GM23338 (cell line): ENCODE data around the gene GPR22.

ENCODE experiments used
- CREB1 ChIP-seq: fragments of 250-450 bp; sonication (Bioruptor Pico); IDR thresholded peaks from 2 replicates; pipeline ENCODE4 v1.5.0; 2020; ENCODE audit warnings: low read depth, mild to moderate bottlenecking, moderate library complexity
- CTCF ChIP-seq, 2 experiments: fragments of 200-600 bp in 1 of 2; sonication (generic) in 1 of 2; conservative IDR thresholded peaks; 2 replicates each; pipeline versions ENCODE4 v1.5.1 to v1.6.1; 2016 to 2017; ENCODE audit warnings: antibody characterized with exemption in 2 of 2, low read depth in 2 of 2, mild to moderate bottlenecking in 2 of 2, moderate library complexity in 1 of 2
- ETS1 ChIP-seq: IDR thresholded peaks from 2 replicates; pipeline ENCODE4 v1.6.1; 2016; ENCODE audit warnings: antibody characterized with exemption
- EZH2 ChIP-seq: fragments of 200-600 bp; sonication (generic); IDR thresholded peaks from one replicate; pipeline ENCODE4 v1.8.0; 2017; ENCODE audit warnings: antibody characterized with exemption, mild to moderate bottlenecking, low read depth; ENCODE audit not compliant: unreplicated experiment
- EZH2phosphoT487 ChIP-seq: fragments of 200-600 bp; sonication (generic); IDR thresholded peaks from one replicate; pipeline ENCODE4 v1.8.1; 2018; ENCODE audit warnings: antibody characterized with exemption; ENCODE audit not compliant: unreplicated experiment
- JUNB ChIP-seq: IDR thresholded peaks from one replicate; pipeline ENCODE4 v1.6.1; 2016; ENCODE audit warnings: antibody characterized with exemption; ENCODE audit not compliant: unreplicated experiment
- POLR2AphosphoS5 ChIP-seq: IDR thresholded peaks from 2 replicates; pipeline ENCODE4 v1.6.1; 2016; ENCODE audit warnings: antibody characterized with exemption, low read depth
- REST ChIP-seq: IDR thresholded peaks from one replicate; pipeline ENCODE4 v1.6.1; 2018; ENCODE audit warnings: antibody characterized with exemption; ENCODE audit not compliant: unreplicated experiment
- STAT1 ChIP-seq: IDR thresholded peaks from one replicate; pipeline ENCODE4 v1.6.1; 2016; ENCODE audit warnings: antibody characterized with exemption; ENCODE audit not compliant: unreplicated experiment
- ZNF114 ChIP-seq: fragments of 250-450 bp; sonication (Bioruptor Pico); IDR thresholded peaks from 2 replicates; pipeline ENCODE4 v1.5.0; 2020; ENCODE audit warnings: mild to moderate bottlenecking, moderate library complexity
- ZNF331 ChIP-seq: fragments of 250-450 bp; sonication (Bioruptor Pico); IDR thresholded peaks from 2 replicates; pipeline ENCODE4 v1.5.0; 2020; ENCODE audit warnings: low read depth, mild to moderate bottlenecking, moderate library complexity

GRCh38 chr7:107453388-107453787, 16.5 kb upstream of the GPR22 start:
- TF ChIP-seq CTCF (conservative IDR thresholded peaks at IDR 0.05; ENCODE audit: low read depth in 2 of 2) (no peak), REST (no peak), EZH2phosphoT487 (no peak), POLR2AphosphoS5 (no peak), JUNB (no peak), CREB1 (CRISPR knock-in tag) (no peak), ETS1 (no peak), EZH2 (no peak), ZNF331 (CRISPR knock-in tag) (no peak), ZNF114 (no peak), STAT1 (no peak)
